ENCODE results near the gene LCLAT1. TPM values are rescaled to one million over a fixed set of nuclear protein-coding genes. Genes with fewer than 3 reads are reported as not detected.

The LCLAT1 gene
- total RNA-seq, 1 donor from 2014 or later: 16.5 TPM

GRCh38 chr2:30403592-30404312, 43.3 kb upstream of the LCLAT1 start:
- H3K9me3 ChIP-seq: no peaks in the 10 kb centered on the region
- no peak overlapping the region for H3K4me3 ChIP-seq
- H3K27ac ChIP-seq: peak overlapping the region; percentile 51
- TF ChIP-seq CTCF (IDR thresholded peaks at IDR 0.05): no peak
- H3K4me1 ChIP-seq: peaks cover 17% of the 10 kb centered on the region
- intact Hi-C loops (cut with DNase I): no loop called here
- no peak for DNase-seq
- no peak for ATAC-seq
- no peaks in the 10 kb centered on the region for H3K36me3 ChIP-seq
- H3K27me3 ChIP-seq: no peaks in the 10 kb centered on the region

GRCh38 chr2:30404319-30405259, 42.5 kb upstream of the LCLAT1 start:
- peaks cover 21% of the 10 kb centered on the region for H3K4me1 ChIP-seq
- H3K36me3 ChIP-seq: no peaks in the 10 kb centered on the region
- H3K27me3 ChIP-seq: no peaks in the 10 kb centered on the region
- H3K4me3 ChIP-seq: no peak overlapping the region
- DNase-seq: no peak
- intact Hi-C loops (cut with DNase I): no loop called here
- H3K27ac ChIP-seq: peak overlapping the region; percentile 51
- no peaks in the 10 kb centered on the region for H3K9me3 ChIP-seq
- TF ChIP-seq CTCF (IDR thresholded peaks at IDR 0.05): no peak
- peak; percentile 19 for ATAC-seq

- Histone ChIP-seq H3K27me3 (no peaks in the 10 kb centered on the region), H3K4me3 (no peak overlapping the region), H3K9me3 (no peaks in the 10 kb centered on the region), H3K27ac (peak overlapping the region; percentile 17), H3K36me3 (no peaks in the 10 kb centered on the region), H3K4me1 (peaks cover 24% of the 10 kb centered on the region)
- ATAC-seq: no peak
- TF ChIP-seq CTCF (IDR thresholded peaks at IDR 0.05): no peak
- intact Hi-C loops (cut with DNase I): no loop called here
- no peak for DNase-seq
Observed at GRCh38 chr2:30405260-30405605, 41.8 kb upstream of the LCLAT1 start.

- no peaks in the 10 kb centered on the region for H3K36me3 ChIP-seq
- DNase-seq (no peak), ATAC-seq (no peak)
- peaks cover 31% of the 10 kb centered on the region for H3K4me1 ChIP-seq
- intact Hi-C loops (cut with DNase I): no loop called here
- H3K9me3 ChIP-seq: no peaks in the 10 kb centered on the region
- no peak overlapping the region for H3K4me3 ChIP-seq
- H3K27ac ChIP-seq: no peak overlapping the region
- TF ChIP-seq CTCF (IDR thresholded peaks at IDR 0.05): no peak
- H3K27me3 ChIP-seq: no peaks in the 10 kb centered on the region
Observed at GRCh38 chr2:30406853-30407252, 40.2 kb upstream of the LCLAT1 start.

- Histone ChIP-seq H3K9me3 (no peaks in the 10 kb centered on the region), H3K27me3 (no peaks in the 10 kb centered on the region), H3K4me1 (peaks cover 31% of the 10 kb centered on the region), H3K36me3 (no peaks in the 10 kb centered on the region), H3K4me3 (no peak overlapping the region), H3K27ac (peak overlapping the region; percentile 31)
- no peak for DNase-seq
- no peak for ATAC-seq
- no peak for TF ChIP-seq CTCF (IDR thresholded peaks at IDR 0.05)
- intact Hi-C loops (cut with DNase I): no loop called here
Observed at GRCh38 chr2:30408961-30409387, 38.1 kb upstream of the LCLAT1 start.

Data from upper lobe of right lung (tissue), 1 donor.